DOHH2 (cell line): ENCODE data around the gene LRMDA.

ENCODE experiments used
- H3F3A ChIP-seq: fragments of 200-600 bp; sonication (generic), shearing (Covaris generic); 2 replicates; pipeline ENCODE4 v1.6.0; 2016; ENCODE audit warnings: antibody characterized with exemption, mild to moderate bottlenecking; ENCODE audit not compliant: control insufficient read depth, insufficient read depth
- H3K27ac ChIP-seq: fragments of 200-600 bp; sonication (generic); 2 replicates; pipeline ENCODE4 v1.5.1; 2014; ENCODE audit warnings: low read depth, mild to moderate bottlenecking, low read length, moderate library complexity
- H3K27me3 ChIP-seq: fragments of 200-600 bp; sonication (generic); 2 replicates; pipeline ENCODE4 v1.6.1; 2014; ENCODE audit warnings: mild to moderate bottlenecking, low read length, mixed read lengths; ENCODE audit not compliant: control insufficient read depth
- H3K36me3 ChIP-seq: fragments of 200-600 bp; sonication (generic); 2 replicates; pipeline ENCODE4 v1.6.1; 2014; ENCODE audit warnings: mild to moderate bottlenecking, low read length, moderate library complexity, mixed read lengths; ENCODE audit not compliant: control insufficient read depth
- H3K4me1 ChIP-seq: fragments of 200-600 bp; sonication (generic); 2 replicates; pipeline ENCODE4 v1.6.1; 2014; ENCODE audit warnings: mild to moderate bottlenecking, low read length, mixed read lengths; ENCODE audit not compliant: control insufficient read depth
- H3K4me2 ChIP-seq: fragments of 200-600 bp; sonication (generic); 2 replicates; pipeline ENCODE4 v1.6.0; 2014; ENCODE audit warnings: mild to moderate bottlenecking, low read length, moderate library complexity
- H3K4me3 ChIP-seq: fragments of 200-600 bp; sonication (generic); 2 replicates; pipeline ENCODE4 v1.5.1; 2014; ENCODE audit warnings: mild to moderate bottlenecking, low read length, mixed read lengths
- H3K79me2 ChIP-seq: fragments of 200-600 bp; sonication (generic); 2 replicates; pipeline ENCODE4 v1.6.1; 2014; ENCODE audit warnings: mild to moderate bottlenecking, low read length, mixed read lengths; ENCODE audit not compliant: control insufficient read depth
- H3K9me2 ChIP-seq: fragments of 200-600 bp; sonication (generic); replicated peaks from 2 replicates; pipeline ENCODE4 v1.6.1; 2014; ENCODE audit warnings: mild to moderate bottlenecking, low read length, mixed read lengths; ENCODE audit not compliant: control insufficient read depth
- H3K9me3 ChIP-seq: fragments of 200-600 bp; sonication (generic); 2 replicates; pipeline ENCODE4 v1.6.1; 2014; ENCODE audit warnings: antibody characterized with exemption, low read length, mixed read lengths; ENCODE audit not compliant: control insufficient read depth, insufficient read depth
- H4K20me1 ChIP-seq: fragments of 200-600 bp; sonication (generic); 2 replicates; pipeline ENCODE4 v1.6.0; 2014; ENCODE audit warnings: low read depth, mild to moderate bottlenecking, antibody characterized with exemption, low read length, moderate library complexity; ENCODE audit not compliant: control insufficient read depth, insufficient read depth
- EZH2phosphoT487 ChIP-seq: fragments of 200-600 bp; sonication (generic); IDR thresholded peaks from 2 replicates; pipeline ENCODE4 v1.6.1; 2017; ENCODE audit warnings: borderline replicate concordance, mild to moderate bottlenecking, antibody characterized with exemption, low read length, moderate library complexity, mixed read lengths
- TF ChIP-seq, protein P1 (sequence below): fragments of 200-600 bp; sonication (generic); IDR thresholded peaks from one replicate; pipeline ENCODE4 v1.5.1; 2014; ENCODE audit warnings: antibody characterized with exemption, mild to moderate bottlenecking, low read depth, low read length; ENCODE audit not compliant: poor library complexity, severe bottlenecking

LRMDA gene

DNA sequence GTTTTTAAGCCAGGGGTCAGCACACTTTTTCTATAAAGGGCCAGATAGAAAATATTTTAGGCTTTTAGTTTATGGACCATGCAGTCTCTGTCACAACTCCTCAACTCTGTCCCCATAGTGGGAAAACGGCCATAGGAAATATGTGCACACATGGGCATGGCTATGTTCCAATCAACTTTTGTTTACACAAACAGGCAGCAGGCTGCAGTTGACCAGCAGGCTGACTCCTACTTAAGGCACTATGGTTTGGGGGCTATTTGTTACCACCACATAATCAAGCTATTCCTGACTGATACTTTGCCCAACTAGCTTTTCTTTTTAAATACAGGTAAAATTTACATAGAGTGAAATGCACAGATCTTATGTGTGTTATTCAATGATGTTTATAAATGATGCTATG, 362.4 kb downstream of the LRMDA start:
- no peaks in the 10 kb centered on the region for H3F3A ChIP-seq
- no peaks in the 10 kb centered on the region for H3K9me3 ChIP-seq
- TF ChIP-seq EZH2phosphoT487, result no peak
- TF ChIP-seq, protein P1, sequence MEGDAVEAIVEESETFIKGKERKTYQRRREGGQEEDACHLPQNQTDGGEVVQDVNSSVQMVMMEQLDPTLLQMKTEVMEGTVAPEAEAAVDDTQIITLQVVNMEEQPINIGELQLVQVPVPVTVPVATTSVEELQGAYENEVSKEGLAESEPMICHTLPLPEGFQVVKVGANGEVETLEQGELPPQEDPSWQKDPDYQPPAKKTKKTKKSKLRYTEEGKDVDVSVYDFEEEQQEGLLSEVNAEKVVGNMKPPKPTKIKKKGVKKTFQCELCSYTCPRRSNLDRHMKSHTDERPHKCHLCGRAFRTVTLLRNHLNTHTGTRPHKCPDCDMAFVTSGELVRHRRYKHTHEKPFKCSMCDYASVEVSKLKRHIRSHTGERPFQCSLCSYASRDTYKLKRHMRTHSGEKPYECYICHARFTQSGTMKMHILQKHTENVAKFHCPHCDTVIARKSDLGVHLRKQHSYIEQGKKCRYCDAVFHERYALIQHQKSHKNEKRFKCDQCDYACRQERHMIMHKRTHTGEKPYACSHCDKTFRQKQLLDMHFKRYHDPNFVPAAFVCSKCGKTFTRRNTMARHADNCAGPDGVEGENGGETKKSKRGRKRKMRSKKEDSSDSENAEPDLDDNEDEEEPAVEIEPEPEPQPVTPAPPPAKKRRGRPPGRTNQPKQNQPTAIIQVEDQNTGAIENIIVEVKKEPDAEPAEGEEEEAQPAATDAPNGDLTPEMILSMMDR, result no peak
- H3K4me3 ChIP-seq, result no peak overlapping the region
- no peaks in the 10 kb centered on the region for H3K79me2 ChIP-seq
- H3K27ac ChIP-seq, result no peak overlapping the region
- H3K27me3 ChIP-seq, result no peaks in the 10 kb centered on the region
- H3K4me2 ChIP-seq, result no peak overlapping the region
- no peaks in the 10 kb centered on the region for H3K4me1 ChIP-seq
- no peaks in the 10 kb centered on the region for H3K9me2 ChIP-seq
- H4K20me1 ChIP-seq, result no peaks in the 10 kb centered on the region
- no peaks in the 10 kb centered on the region for H3K36me3 ChIP-seq

DNA sequence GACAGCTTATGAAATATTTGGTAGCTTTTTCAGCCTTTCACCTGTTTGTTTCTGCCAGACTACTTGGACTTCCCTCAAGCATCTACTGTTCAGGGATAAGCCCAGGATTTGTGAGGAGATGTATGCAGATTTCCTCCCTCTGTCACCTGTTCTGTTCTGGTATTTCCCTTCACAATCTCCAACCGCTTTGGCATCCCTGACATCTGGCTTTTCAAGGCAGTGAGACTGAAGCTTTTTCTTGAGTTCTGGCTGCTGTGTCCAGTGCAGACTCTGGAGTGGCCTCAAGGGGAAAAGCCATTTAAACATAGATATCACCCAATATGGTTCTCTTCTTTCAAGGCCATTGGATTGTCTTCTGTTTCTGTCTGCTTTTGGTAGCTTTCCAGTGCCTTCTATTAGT, 369.7 kb downstream of the LRMDA start:
- Histone ChIP-seq H3F3A (no peaks in the 10 kb centered on the region), H3K4me3 (no peak overlapping the region), H3K4me1 (no peaks in the 10 kb centered on the region), H4K20me1 (no peaks in the 10 kb centered on the region), H3K27me3 (no peaks in the 10 kb centered on the region), H3K4me2 (no peak overlapping the region), H3K79me2 (no peaks in the 10 kb centered on the region), H3K9me2 (no peaks in the 10 kb centered on the region), H3K9me3 (no peaks in the 10 kb centered on the region), H3K36me3 (no peaks in the 10 kb centered on the region), H3K27ac (no peak overlapping the region)
- TF ChIP-seq, protein P1, result no peak
- TF ChIP-seq EZH2phosphoT487, result no peak

DNA sequence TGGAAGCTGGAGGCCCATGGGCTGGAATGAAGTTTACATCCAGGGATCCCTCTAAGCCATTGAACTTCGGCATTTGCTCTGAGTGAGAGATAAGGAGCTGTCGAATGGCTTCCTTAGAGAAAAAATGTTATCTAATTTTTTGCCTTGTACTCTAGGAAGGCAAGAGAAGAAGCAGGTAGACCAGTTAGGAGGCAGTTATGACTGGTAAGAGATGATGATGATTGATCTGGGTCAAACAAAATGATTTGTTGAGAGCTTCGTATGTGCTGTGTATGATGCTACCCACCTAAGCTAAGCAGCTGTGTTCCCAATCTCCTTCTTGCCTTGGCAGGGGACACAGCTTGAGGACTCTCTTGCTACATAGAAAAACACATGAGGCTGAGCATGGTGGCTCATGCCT, 370.2 kb downstream of the LRMDA start:
- H3K9me3 ChIP-seq, result no peaks in the 10 kb centered on the region
- H3K27me3 ChIP-seq, result no peaks in the 10 kb centered on the region
- no peak overlapping the region for H3K27ac ChIP-seq
- no peaks in the 10 kb centered on the region for H3K4me1 ChIP-seq
- no peak overlapping the region for H3K4me3 ChIP-seq
- H3K4me2 ChIP-seq, result no peak overlapping the region
- no peaks in the 10 kb centered on the region for H3F3A ChIP-seq
- TF ChIP-seq, protein P1, result no peak
- no peak for TF ChIP-seq EZH2phosphoT487
- H3K79me2 ChIP-seq, result no peaks in the 10 kb centered on the region
- H3K9me2 ChIP-seq, result no peaks in the 10 kb centered on the region
- no peaks in the 10 kb centered on the region for H4K20me1 ChIP-seq
- no peaks in the 10 kb centered on the region for H3K36me3 ChIP-seq

DNA sequence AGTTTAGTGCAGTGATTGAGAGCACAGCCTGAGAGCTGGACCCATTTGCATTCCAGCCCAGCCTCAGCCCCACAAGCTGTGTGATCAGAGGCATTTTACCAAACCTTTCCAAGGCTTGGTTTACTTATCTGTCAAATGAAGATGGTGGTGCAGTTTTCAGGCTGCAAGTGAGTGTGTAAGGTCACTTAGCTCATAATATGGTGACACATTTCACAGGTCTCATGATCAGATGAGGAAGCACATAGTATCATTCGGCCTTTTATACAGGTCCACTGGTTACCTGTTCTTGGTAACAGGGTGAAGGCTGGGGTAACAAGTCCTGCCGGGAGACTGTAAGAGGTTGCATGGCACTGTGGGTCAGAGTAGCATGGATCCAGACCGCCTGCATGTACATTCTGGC, 371.7 kb downstream of the LRMDA start:
- H3K4me1 ChIP-seq, result no peaks in the 10 kb centered on the region
- H4K20me1 ChIP-seq, result no peaks in the 10 kb centered on the region
- TF ChIP-seq EZH2phosphoT487, result no peak
- TF ChIP-seq, protein P1, result no peak
- no peak overlapping the region for H3K4me2 ChIP-seq
- H3K27me3 ChIP-seq, result no peaks in the 10 kb centered on the region
- H3K27ac ChIP-seq, result no peak overlapping the region
- H3K9me2 ChIP-seq, result no peaks in the 10 kb centered on the region
- no peaks in the 10 kb centered on the region for H3K79me2 ChIP-seq
- no peaks in the 10 kb centered on the region for H3F3A ChIP-seq
- no peaks in the 10 kb centered on the region for H3K36me3 ChIP-seq
- H3K9me3 ChIP-seq, result no peaks in the 10 kb centered on the region
- H3K4me3 ChIP-seq, result no peak overlapping the region
